ENCODE results near the gene ABCA7.

Gene ABCA7

GRCh38 chr19:1039646-1040475 lies at the start of gene ABCA7:
Gene ABCA7, plus strand, starts transcription at chr19:1040107. Its CDS starts 1,255 bp downstream, at chr19:1041362.
- Histone ChIP-seq H3K36me3 (ENCODE audit: control insufficient read depth, insufficient read depth, low read length) (peaks cover 8% of the 10 kb centered on the region), H3K27me3 (ENCODE audit: control insufficient read depth, insufficient read depth, low read length) (peaks cover 3% of the 10 kb centered on the region), H3K9ac (ENCODE audit: low read length) (no peak within 1 kb of the TSS), H3K4me3 (ENCODE audit: low read length) (peak within 1 kb of the TSS; percentile 71), H3K27ac (ENCODE audit: low read depth, low read length) (no peak within 1 kb of the TSS), H3K4me1 (ENCODE audit: control insufficient read depth, insufficient read depth, low read length) (peaks cover 9% of the 10 kb centered on the region)

GRCh38 chr19:990119-990571 lies 49.8 kb upstream of the ABCA7 start:
- no peaks in the 10 kb centered on the region for H3K27me3 ChIP-seq (ENCODE audit: control insufficient read depth, insufficient read depth, low read length)
- H3K36me3 ChIP-seq (ENCODE audit: control insufficient read depth, insufficient read depth, low read length), result peaks cover 3% of the 10 kb centered on the region
- H3K9ac ChIP-seq (ENCODE audit: low read length), result no peak overlapping the region
- H3K27ac ChIP-seq (ENCODE audit: low read depth, low read length), result no peak overlapping the region
- H3K4me3 ChIP-seq (ENCODE audit: low read length), result no peak overlapping the region
- H3K4me1 ChIP-seq (ENCODE audit: control insufficient read depth, insufficient read depth, low read length), result no peaks in the 10 kb centered on the region

DNA sequence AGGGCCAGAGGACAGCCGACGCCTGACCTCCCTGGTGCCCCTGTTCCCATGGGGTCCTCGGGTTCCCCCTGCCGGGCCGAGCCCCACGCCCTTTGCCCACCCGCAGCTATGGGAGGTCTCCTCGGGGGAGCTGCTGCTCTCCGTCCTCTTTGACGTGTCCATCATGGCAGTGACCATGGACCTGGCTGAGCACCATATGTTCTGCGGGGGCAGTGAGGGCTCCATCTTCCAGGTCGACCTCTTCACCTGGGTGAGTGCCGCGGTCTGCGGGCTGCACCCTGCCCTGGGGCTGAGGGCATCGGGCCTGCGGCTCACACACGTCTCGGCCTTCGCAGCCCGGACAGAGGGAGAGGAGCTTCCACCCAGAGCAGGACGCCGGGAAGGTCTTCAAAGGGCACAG lies 49.2 kb upstream of the ABCA7 start:
- Histone ChIP-seq H3K27me3 (ENCODE audit: control insufficient read depth, insufficient read depth, low read length) (peaks cover 4% of the 10 kb centered on the region), H3K4me3 (ENCODE audit: low read length) (no peak overlapping the region), H3K9ac (ENCODE audit: low read length) (no peak overlapping the region), H3K27ac (ENCODE audit: low read depth, low read length) (no peak overlapping the region), H3K4me1 (ENCODE audit: control insufficient read depth, insufficient read depth, low read length) (no peaks in the 10 kb centered on the region), H3K36me3 (ENCODE audit: control insufficient read depth, insufficient read depth, low read length) (peaks cover 3% of the 10 kb centered on the region)

- H3K4me3 ChIP-seq (ENCODE audit: low read length), result no peak overlapping the region
- peaks cover 3% of the 10 kb centered on the region for H3K36me3 ChIP-seq (ENCODE audit: control insufficient read depth, insufficient read depth, low read length)
- H3K9ac ChIP-seq (ENCODE audit: low read length), result no peak overlapping the region
- H3K27me3 ChIP-seq (ENCODE audit: control insufficient read depth, insufficient read depth, low read length), result peaks cover 10% of the 10 kb centered on the region
- no peak overlapping the region for H3K27ac ChIP-seq (ENCODE audit: low read depth, low read length)
- H3K4me1 ChIP-seq (ENCODE audit: control insufficient read depth, insufficient read depth, low read length), result peaks cover 3% of the 10 kb centered on the region
Measured at GRCh38 chr19:991174-991931, 48.6 kb upstream of the ABCA7 start.

DNA sequence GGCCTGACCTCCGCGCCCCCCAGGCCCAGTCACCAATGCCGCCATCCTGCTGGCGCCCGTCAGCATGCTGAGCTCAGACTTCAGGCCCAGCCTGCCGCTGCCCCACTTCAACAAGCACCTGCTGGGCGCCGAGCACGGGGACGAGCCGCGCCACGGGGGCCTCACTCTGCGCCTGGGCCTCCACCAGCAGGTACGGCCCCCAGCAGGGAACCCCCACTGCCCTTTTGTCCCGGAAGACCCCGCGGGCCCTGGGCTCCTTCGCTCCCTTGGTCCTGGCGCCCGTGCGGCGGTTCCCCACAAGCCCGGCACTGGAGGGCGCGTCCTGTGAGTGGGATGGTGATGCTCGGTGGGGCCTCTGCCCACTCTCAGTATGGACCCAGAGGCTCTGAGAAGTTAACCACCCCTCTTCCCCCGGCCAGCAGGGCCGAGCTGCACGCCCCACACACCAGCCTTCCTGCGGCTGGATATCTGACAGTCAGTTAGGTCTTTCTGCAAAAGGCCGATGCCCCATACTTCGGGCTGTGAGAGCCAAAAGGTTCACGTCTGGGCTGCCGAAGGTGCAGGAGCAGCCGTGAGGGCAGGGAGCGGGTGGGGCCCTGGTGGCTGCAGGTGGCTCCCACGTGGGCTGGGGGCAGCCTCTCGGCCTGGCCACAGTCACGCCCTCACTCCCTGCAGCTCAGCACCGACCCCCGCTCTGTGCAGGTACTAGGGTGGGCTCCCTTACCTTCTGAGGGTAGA lies 47.8 kb upstream of the ABCA7 start:
- H3K36me3 ChIP-seq (ENCODE audit: control insufficient read depth, insufficient read depth, low read length), result peaks cover 3% of the 10 kb centered on the region
- peaks cover 13% of the 10 kb centered on the region for H3K27me3 ChIP-seq (ENCODE audit: control insufficient read depth, insufficient read depth, low read length)
- no peak overlapping the region for H3K4me3 ChIP-seq (ENCODE audit: low read length)

DNA sequence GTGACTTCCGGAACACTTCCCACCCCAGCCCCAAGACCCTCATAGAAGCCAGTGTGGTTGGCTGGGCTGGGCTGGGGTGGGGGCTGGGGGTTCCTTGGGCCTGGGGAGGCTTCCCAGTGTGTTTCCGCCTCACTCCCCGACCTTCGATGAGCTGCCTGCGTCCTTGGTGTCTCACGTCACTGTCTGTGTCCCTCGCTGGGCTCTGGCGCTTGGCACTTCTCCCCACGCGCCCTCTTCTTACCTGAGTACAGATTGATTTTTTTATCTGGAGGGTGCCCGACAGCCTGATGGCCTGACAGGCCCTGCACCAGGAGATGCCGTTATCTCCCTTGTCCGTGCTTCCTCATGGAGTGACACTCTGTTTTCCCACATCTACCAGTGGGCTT lies 47.2 kb upstream of the ABCA7 start:
- Histone ChIP-seq H3K4me3 (ENCODE audit: low read length) (no peak overlapping the region), H3K36me3 (ENCODE audit: control insufficient read depth, insufficient read depth, low read length) (peaks cover 3% of the 10 kb centered on the region)

More for the DNA sequence above, 47.8 kb upstream of the ABCA7 start:
- Histone ChIP-seq H3K9ac (ENCODE audit: low read length) (no peak overlapping the region), H3K4me1 (ENCODE audit: control insufficient read depth, insufficient read depth, low read length) (peaks cover 4% of the 10 kb centered on the region), H3K27ac (ENCODE audit: low read depth, low read length) (no peak overlapping the region)

DNA sequence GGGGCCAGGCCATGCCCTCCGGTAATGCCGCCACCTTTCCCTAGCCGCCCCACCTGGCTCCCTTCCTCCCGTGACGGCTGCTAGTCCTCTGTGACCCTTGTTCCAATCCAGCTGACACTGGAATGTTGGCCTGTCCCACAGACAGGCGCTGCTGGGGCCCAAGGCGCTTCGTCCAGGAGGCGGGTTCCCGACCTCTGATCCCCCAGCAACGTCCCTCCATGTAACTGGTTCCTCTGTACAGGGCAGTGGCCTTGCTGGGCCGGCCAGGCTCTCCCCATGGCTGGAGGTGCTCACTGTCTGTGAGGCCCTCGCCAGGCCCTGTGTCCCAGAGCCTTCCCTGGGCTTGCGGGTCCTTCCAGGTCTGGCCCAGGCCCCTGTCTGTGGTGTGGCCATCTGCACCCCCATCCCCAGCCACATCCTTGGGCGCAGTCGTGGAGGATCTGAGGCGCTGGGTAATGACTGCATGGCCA lies 46.5 kb upstream of the ABCA7 start:
- no peak overlapping the region for H3K9ac ChIP-seq (ENCODE audit: low read length)
- H3K4me3 ChIP-seq (ENCODE audit: low read length), result no peak overlapping the region
- H3K27ac ChIP-seq (ENCODE audit: low read depth, low read length), result no peak overlapping the region
- H3K36me3 ChIP-seq (ENCODE audit: control insufficient read depth, insufficient read depth, low read length), result peaks cover 3% of the 10 kb centered on the region
- peaks cover 4% of the 10 kb centered on the region for H3K4me1 ChIP-seq (ENCODE audit: control insufficient read depth, insufficient read depth, low read length)
- H3K27me3 ChIP-seq (ENCODE audit: control insufficient read depth, insufficient read depth, low read length), result peaks cover 23% of the 10 kb centered on the region

More for the DNA sequence above, 47.2 kb upstream of the ABCA7 start:
- H3K9ac ChIP-seq (ENCODE audit: low read length), result no peak overlapping the region
- H3K4me1 ChIP-seq (ENCODE audit: control insufficient read depth, insufficient read depth, low read length), result peaks cover 4% of the 10 kb centered on the region
- no peak overlapping the region for H3K27ac ChIP-seq (ENCODE audit: low read depth, low read length)
- H3K27me3 ChIP-seq (ENCODE audit: control insufficient read depth, insufficient read depth, low read length), result peaks cover 18% of the 10 kb centered on the region

DNA sequence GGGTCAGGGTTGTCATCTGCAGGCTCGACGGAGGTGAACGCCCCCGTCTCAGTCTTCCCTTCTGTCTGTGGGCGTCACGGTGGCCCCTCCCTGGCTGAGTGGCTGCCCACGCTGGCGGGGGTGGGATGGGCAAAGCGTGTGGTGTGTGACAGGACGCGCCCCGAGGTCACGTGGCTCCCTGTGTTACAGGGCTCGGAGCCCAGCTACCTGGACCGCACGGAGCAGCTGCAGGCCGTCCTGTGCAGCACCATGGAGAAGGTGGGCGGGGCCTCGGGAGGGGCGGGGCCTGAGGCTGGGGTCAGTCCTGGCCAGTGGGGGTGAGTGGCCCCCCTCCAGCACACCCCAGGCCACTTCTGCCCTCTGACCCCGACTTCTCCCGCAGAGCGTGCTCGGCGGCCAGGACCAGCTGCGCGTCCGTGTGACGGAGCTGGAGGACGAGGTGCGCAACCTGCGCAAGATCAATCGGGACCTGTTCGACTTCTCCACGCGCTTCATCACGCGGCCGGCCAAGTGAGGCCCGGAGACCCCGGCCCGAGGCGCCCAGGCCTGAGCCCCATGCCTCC lies 46.0 kb upstream of the ABCA7 start:
- peaks cover 26% of the 10 kb centered on the region for H3K27me3 ChIP-seq (ENCODE audit: control insufficient read depth, insufficient read depth, low read length)
- no peak overlapping the region for H3K27ac ChIP-seq (ENCODE audit: low read depth, low read length)
- no peak overlapping the region for H3K4me3 ChIP-seq (ENCODE audit: low read length)
- H3K36me3 ChIP-seq (ENCODE audit: control insufficient read depth, insufficient read depth, low read length), result peaks cover 3% of the 10 kb centered on the region
- H3K9ac ChIP-seq (ENCODE audit: low read length), result no peak overlapping the region
- H3K4me1 ChIP-seq (ENCODE audit: control insufficient read depth, insufficient read depth, low read length), result peaks cover 4% of the 10 kb centered on the region

DNA sequence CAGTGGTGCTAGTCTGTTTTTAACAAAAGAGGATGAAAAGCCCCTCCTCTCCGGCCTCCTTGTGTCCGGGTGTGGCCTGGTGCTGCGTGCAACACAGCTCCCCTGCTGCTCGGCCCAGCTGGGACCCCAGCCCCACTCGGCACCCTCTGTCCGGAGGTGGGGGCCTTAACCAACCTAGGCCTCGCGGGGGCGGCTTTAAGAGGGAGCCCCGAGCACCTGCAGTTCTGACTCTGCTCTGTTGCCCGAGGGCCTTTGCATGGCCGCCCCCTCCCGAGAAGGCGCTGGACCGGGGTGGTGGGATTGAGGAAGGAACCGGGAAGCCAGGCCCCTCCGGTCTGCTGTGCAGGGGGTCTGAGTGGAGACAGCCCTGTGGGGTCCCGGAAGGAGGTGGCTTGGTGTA lies 45.4 kb upstream of the ABCA7 start:
- Histone ChIP-seq H3K4me3 (ENCODE audit: low read length) (no peak overlapping the region), H3K27ac (ENCODE audit: low read depth, low read length) (no peak overlapping the region), H3K4me1 (ENCODE audit: control insufficient read depth, insufficient read depth, low read length) (peaks cover 4% of the 10 kb centered on the region), H3K9ac (ENCODE audit: low read length) (no peak overlapping the region), H3K36me3 (ENCODE audit: control insufficient read depth, insufficient read depth, low read length) (peaks cover 3% of the 10 kb centered on the region), H3K27me3 (ENCODE audit: control insufficient read depth, insufficient read depth, low read length) (peaks cover 32% of the 10 kb centered on the region)

DNA sequence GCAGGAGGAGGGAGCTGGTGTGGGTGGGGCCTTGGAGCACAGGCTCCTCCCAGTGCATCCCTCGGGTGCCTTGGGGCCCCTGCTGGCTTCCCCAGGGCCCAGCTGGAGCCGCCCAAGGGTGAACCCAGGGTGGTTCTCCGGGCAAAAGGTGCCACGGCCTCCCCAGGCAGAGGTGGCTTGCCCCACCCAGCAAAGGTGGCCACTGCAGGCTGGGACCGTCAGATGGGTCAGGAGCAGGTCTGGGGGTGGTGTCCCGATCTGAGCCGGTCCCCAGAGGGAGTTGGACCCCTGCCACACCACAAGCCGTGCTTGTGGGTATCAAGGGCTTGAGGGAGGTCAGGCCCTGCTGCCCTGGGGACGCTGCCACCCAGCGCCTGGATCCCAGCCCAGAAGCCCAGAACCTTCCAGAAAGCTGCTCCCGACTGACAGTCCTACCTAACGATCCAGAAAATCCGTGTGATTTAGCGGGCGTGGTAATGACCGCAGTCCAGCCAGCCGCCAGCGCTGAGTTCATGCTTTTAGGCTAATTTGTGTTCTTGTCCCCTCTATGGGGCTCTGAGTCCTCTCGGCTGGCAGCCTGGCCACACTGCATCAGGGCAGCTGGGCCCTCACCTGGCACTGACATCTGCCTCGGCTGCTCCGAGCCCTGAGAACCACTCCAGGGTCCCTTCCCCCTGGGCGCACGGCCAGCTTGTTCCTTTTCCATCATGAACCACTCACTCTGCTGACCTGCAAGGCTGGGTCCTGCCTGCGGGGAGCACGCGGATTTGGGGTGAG lies 44.7 kb upstream of the ABCA7 start:
- peaks cover 2% of the 10 kb centered on the region for H3K36me3 ChIP-seq (ENCODE audit: control insufficient read depth, insufficient read depth, low read length)

GRCh38 chr19:996051-996838 lies 43.7 kb upstream of the ABCA7 start:
- Histone ChIP-seq H3K27me3 (ENCODE audit: control insufficient read depth, insufficient read depth, low read length) (peaks cover 38% of the 10 kb centered on the region), H3K36me3 (ENCODE audit: control insufficient read depth, insufficient read depth, low read length) (no peaks in the 10 kb centered on the region), H3K4me3 (ENCODE audit: low read length) (peak overlapping the region; percentile 26), H3K9ac (ENCODE audit: low read length) (no peak overlapping the region), H3K4me1 (ENCODE audit: control insufficient read depth, insufficient read depth, low read length) (peaks cover 4% of the 10 kb centered on the region), H3K27ac (ENCODE audit: low read depth, low read length) (no peak overlapping the region)

More for the DNA sequence above, 44.7 kb upstream of the ABCA7 start:
- H3K4me3 ChIP-seq (ENCODE audit: low read length), result no peak overlapping the region
- no peak overlapping the region for H3K9ac ChIP-seq (ENCODE audit: low read length)
- H3K27ac ChIP-seq (ENCODE audit: low read depth, low read length), result no peak overlapping the region
- peaks cover 4% of the 10 kb centered on the region for H3K4me1 ChIP-seq (ENCODE audit: control insufficient read depth, insufficient read depth, low read length)
- peaks cover 33% of the 10 kb centered on the region for H3K27me3 ChIP-seq (ENCODE audit: control insufficient read depth, insufficient read depth, low read length)
